NCI-H1436 (cell line): Measurements from ENCODE around the gene ANKRD11.
"Not testable (repeated sequence)": the region's sequence is repeated elsewhere in the genome, so short reads cannot be mapped to it uniquely, and the experiment has no call there.

ENCODE experiments used
- DNase-seq: peaks from one replicate; lab custom pipeline; 2025; lab: John Stamatoyannopoulos, UW

The ANKRD11 gene

GRCh38 chr16:89363621-89364393 lies 126.6 kb downstream of the ANKRD11 start:
- no peak for DNase-seq

DNA sequence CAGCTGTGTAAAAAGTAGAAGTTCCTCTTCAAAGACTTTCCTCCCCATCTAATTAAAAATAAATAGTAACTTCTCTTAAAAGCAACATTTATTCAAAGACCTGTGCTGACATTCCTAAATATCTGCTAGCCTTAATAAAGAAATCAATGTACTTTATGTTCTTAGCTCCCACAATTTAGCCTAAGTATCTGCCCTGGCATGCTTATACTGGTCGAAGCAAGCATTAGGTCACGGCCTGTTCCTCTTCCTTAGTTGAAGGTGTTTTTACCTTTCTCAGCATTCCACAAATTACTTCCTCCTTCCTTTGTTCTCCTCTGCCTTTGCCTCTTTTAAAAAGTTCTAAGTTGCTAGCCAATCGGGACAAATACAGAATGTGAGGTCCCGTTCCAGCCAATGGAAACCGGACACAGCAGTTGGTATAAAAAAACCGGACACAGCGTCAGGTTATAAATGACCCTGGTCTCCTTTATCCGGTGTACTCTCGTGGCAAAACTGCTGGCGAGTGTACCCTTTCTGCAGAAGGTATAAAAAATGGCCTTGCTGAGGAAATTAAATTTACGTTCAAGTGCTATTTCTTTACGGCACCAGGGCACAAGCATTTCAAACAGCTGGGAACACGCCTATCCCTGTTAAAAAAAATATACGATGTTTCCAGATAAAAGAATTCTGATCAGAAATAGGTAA lies 127.7 kb downstream of the ANKRD11 start:
- DNase-seq, result not testable (repeated sequence)

- DNase-seq, result no peak
Observed at GRCh38 chr16:89361751-89362539, 128.4 kb downstream of the ANKRD11 start.

DNA sequence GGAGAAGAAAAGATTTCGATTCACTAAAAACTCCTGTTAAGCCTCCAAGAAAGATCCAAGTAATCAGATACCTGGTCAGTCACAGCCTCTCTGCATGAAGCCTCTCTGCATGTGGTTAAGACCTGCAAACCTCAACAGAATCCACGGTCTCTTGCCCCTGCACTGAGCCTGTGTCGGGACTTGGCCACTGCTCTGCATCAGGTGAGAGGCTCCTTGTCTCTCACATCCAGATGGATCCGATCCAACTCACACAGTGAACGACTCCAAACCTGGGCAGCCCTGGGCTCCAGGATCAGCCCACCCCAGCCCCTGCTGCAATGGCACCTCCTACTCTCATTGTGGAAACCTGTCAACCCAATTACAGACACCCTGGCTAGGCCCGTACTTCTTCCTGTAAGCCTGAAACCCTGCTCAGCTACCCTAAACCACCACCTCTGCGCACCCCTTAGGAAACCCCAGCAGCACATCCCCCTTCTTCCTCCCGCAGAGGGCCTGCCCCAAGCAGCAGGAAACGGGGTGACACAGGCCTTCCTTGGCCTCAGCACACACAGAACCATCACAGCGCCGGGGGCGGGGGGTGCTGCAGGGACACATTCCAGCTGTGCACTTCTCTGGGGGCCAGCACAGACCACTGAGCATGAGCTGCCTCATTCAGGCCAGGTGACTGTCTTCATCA lies 129.5 kb downstream of the ANKRD11 start:
- no peak for DNase-seq

GRCh38 chr16:89359264-89360147 lies 130.9 kb downstream of the ANKRD11 start:
- no peak for DNase-seq

DNA sequence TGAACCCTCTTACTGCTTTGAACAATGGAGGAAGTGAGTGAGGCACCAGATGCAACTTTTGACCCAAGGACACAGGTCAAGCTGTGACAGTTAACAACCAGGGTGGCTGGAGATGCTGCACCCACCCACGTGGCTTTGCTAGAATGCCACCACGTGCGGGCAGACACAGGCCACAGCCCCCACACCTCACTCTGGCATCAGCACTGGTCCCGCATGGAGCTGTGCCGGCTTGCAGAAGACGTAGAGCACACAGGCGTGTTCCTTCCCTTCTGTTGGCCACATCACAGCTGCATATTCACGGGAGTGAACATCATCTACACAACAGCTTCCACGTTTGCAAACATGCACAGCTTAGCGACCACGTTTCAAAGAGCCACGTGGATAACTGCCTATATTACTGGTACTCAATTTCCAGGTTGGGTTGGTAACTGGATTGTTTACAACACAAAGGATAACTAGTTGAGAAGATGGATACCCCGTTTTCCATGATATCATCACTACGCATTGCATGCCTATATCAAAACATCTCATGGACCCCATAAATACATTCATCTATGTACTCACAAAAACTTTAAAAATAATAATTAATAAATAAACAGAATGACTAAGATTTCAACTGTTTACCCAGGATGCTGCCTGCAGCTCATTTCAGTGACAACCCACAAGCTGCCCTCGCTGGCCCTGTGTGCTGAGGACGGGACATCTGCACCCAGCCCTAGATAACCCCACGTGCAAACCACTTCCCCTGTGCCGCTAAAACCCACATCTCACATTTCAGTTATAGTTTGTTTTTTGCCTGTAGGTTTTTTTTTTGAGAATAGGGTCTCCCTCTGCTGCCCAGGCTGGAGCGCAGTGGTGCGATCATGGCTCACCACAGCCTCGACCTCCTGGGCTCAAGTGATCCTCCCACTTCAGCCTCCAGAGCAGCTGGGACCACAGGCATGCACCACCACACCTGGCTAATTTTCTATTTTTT lies 132.0 kb downstream of the ANKRD11 start:
- DNase-seq, result no peak

DNA sequence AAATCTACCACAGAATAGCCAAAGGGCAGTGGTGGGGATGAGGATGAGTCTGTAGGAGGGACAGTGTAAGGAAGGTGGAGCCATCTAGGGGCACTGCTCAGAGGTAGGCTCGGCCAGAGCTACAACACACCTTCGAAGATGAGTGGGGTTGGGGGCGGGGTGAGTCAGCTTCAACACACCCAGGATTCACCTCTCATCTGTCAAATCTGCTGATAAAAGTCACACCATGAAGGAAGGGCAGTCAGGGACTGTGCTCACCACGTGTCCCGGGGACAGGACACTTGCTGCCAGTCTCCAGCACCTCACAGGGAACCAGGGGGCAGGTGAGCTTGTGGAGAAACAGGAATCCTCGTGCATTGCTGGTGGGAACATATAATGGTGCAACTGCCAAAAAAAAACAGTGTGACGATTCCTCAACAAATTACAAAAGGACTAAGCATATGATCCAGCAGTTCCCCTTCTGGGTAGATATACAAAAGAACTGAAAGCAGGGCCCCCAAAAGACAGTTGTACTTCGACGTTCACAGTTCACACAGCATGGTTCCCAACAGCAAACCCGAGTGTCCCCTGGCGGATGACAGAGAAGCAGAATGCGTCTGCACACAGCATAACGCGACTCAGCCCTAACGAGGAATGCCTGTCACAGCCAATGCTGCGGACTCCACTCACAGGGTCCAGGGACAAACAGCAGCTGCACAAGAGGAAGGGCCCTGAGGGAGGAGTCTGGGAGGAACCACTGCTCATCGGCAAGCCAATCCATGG lies 133.1 kb downstream of the ANKRD11 start:
- no peak for DNase-seq

DNA sequence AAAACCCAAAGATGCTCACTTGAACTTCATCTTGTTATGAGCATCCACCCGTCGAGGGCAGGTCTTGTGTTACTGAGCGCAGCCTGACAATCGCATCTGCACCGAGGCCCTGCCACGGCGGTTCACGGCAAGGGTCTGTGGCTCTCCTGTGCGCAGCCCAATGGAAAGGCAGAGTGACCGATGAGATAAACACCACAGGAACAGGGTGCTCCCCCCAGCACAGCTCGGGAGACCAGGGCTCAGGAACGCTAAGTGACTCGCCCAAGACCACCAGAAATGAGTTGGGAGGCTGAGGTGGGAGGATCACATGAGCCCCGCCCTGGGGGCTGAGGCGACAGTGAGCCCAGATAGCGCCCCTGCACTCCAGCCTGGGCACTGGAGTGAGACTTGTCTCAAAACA lies 134.7 kb downstream of the ANKRD11 start:
- DNase-seq, result no peak

- no peak for DNase-seq
Observed at GRCh38 chr16:89355007-89355406, 135.4 kb downstream of the ANKRD11 start.

DNA sequence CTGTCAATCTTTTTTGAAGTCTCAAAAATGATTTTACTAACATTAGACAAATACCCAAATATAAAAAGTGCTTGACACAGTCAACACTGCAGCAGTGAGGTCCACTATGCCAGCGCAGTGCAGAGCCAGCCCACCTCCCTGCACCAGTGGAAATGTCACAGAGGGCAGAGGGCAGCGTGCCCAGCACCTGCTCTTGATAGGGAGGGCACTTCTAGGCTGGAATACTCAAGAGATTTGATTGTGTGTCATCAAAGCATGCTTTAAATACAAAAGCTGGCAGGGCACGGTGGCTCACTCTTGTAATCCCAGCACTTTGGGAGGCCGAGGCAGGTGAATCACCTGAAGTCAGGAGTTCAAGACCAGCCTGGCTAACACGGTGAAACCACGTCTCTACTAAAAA lies 136.0 kb downstream of the ANKRD11 start:
- DNase-seq, result no peak

DNA sequence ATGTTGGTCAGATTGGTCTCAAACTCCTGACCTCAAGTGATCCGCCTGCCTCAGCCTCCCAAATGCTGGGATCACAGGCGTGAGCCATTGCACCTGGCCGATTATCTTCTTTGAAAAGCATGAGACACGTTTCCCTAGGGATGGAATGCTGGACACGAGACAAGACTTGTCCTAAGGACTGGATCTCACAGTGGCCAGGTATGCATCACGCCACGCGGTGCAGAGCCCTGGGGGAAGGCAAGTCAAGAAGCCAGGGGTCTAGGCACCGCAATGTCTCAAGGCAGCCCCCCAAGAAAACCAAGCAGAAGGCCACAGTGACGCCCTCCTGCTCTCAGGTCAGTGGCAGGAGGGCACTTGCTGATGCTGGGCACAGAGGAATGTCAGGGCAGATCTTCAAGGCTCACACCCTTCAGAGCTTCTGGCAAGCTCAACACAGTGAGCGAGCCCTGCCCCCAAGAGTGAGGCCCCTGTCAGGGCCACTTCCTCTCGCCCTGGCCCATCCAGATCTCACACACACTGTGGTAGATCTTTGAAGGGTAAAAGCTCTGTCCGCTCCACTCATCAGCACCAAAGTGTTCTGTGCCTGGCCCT lies 138.2 kb downstream of the ANKRD11 start:
- no peak for DNase-seq

- DNase-seq, result no peak
Observed at GRCh38 chr16:89351645-89352044, 138.7 kb downstream of the ANKRD11 start.

GRCh38 chr16:89350701-89351380 lies 139.5 kb downstream of the ANKRD11 start:
- no peak for DNase-seq

GRCh38 chr16:89349947-89350633 lies 140.3 kb downstream of the ANKRD11 start:
- no peak for DNase-seq

- DNase-seq, result no peak
Observed at GRCh38 chr16:89347807-89348206, 142.6 kb downstream of the ANKRD11 start.

DNA sequence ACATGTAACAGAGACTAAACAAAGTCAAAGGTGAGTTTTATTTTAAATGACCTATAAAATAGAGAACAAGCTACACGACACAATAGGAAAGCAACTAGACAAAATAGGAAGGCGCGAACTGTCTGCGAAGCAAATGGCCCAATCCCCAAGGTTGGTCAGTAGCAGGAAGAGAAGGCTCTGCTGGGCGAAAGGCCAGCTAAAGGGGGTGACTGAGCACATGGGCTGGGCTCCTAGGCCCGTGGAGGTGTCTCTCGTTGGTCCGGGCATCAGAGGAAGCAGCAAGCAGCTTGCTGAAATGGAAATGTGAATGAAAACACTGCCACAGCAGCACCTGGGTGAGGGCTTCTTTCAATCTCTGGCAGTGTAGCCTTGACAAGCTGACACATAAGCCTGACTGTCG lies 143.5 kb downstream of the ANKRD11 start:
- no peak for DNase-seq

- no peak for DNase-seq
Observed at GRCh38 chr16:89345642-89346150, 144.7 kb downstream of the ANKRD11 start.
